ENCODE results near the gene RBBP8NL.

RBBP8NL gene

GRCh38 chr20:62362590-62362940 lies 64.8 kb downstream of the RBBP8NL start:
- TF ChIP-seq, protein P1, sequence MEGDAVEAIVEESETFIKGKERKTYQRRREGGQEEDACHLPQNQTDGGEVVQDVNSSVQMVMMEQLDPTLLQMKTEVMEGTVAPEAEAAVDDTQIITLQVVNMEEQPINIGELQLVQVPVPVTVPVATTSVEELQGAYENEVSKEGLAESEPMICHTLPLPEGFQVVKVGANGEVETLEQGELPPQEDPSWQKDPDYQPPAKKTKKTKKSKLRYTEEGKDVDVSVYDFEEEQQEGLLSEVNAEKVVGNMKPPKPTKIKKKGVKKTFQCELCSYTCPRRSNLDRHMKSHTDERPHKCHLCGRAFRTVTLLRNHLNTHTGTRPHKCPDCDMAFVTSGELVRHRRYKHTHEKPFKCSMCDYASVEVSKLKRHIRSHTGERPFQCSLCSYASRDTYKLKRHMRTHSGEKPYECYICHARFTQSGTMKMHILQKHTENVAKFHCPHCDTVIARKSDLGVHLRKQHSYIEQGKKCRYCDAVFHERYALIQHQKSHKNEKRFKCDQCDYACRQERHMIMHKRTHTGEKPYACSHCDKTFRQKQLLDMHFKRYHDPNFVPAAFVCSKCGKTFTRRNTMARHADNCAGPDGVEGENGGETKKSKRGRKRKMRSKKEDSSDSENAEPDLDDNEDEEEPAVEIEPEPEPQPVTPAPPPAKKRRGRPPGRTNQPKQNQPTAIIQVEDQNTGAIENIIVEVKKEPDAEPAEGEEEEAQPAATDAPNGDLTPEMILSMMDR (IDR thresholded peaks at IDR 0.05; ENCODE audit: extremely low read depth, insufficient read depth, missing control alignments) = no peak
- in situ Hi-C loops (cut with MboI; ENCODE audit: low pct_unique_long_range_greater_than_20kb, low sequenced_read_pairs, unreplicated experiment) = no loop called here
- DNase-seq (ENCODE audit: low spot score) = no peak

DNA sequence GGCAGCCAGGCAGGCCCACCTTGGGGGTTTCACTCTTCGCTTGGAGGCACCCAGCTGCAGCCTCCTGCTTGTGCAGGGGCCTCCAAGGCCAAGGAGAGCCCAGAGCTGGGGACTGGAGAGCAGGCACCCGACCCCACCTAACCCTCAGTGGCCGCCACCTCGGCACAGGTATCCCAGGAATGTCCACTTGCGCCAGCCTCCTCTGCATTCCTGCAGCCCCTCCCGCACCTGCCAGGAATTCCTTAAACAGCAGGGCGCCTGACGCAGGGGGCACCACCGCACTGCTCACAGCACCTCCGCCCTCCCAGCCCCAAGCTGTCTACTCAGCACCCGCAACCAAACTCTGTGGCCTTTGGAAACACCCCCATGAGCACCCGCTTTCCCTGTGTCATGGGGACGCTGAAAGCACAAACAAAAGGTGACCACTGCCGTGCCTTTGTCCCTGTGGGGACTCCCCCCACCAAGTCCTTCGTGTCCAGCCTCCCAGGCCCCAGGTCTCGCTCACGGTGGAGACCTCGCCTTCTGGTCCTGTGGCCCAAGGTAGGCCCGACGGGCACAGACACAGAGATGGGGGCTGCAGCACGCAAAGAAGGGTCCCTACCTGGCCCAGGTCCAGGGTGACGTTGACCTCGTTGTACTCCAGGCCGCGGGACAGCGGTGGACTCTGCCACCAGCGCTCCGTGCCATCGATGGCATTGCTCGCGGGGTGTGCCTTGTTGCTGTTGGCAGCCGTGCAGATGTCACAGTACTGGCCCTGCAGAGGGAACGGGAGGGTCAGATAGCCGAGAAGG lies 65.3 kb downstream of the RBBP8NL start:
- TF ChIP-seq, protein P1 (IDR thresholded peaks at IDR 0.05; ENCODE audit: extremely low read depth, insufficient read depth, missing control alignments) = no peak
- no peak for DNase-seq (ENCODE audit: low spot score)
- in situ Hi-C loops (cut with MboI; ENCODE audit: low pct_unique_long_range_greater_than_20kb, low sequenced_read_pairs, unreplicated experiment) = no loop called here

GRCh38 chr20:62360854-62361798 lies 66.2 kb downstream of the RBBP8NL start:
- TF ChIP-seq, protein P1 (IDR thresholded peaks at IDR 0.05; ENCODE audit: extremely low read depth, insufficient read depth, missing control alignments) = no peak
- in situ Hi-C loops (cut with MboI; ENCODE audit: low pct_unique_long_range_greater_than_20kb, low sequenced_read_pairs, unreplicated experiment) = no loop called here
- DNase-seq (ENCODE audit: low spot score) = no peak
